Measurements from ENCODE around the gene CEP95. TPM values are rescaled to one million over a fixed set of nuclear protein-coding genes. Genes with fewer than 3 reads are reported as not detected.

The CEP95 gene
- total RNA-seq, 3 donors from 2014 or later, result 37.1 to 50.8 (median 43.3) TPM

DNA sequence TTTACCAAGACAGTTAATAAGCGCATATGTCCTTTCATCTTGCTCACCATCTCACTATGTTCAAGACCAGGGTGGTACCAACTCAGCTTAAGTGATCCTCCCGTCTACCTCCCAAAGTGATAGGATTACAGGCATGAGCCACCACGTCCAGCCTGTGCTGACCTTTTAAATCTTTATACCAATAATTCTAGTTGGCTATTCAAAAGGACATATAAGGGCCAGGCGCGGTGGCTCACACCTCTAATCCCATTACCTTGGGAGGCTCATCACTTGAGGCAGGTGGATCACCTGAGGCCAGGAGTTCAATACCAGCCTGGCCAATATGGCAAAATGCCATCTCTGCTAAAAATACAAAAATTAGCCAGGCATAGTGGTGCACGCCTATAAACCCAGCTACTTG lies 2.4 kb downstream of the CEP95 start:
- no peak for ATAC-seq
- Histone ChIP-seq H3K9me3 (no peaks in the 10 kb centered on the region), H3K36me3 (ENCODE audit: low read depth) (peaks cover 9% of the 10 kb centered on the region), H3K4me3 (no peak overlapping the region), H3K4me1 (ENCODE audit: low read depth) (peaks cover 16% of the 10 kb centered on the region)
- intact Hi-C loops (cut with DNase I, micrococcal nuclease), result no loop called here
- TF ChIP-seq, protein P1, sequence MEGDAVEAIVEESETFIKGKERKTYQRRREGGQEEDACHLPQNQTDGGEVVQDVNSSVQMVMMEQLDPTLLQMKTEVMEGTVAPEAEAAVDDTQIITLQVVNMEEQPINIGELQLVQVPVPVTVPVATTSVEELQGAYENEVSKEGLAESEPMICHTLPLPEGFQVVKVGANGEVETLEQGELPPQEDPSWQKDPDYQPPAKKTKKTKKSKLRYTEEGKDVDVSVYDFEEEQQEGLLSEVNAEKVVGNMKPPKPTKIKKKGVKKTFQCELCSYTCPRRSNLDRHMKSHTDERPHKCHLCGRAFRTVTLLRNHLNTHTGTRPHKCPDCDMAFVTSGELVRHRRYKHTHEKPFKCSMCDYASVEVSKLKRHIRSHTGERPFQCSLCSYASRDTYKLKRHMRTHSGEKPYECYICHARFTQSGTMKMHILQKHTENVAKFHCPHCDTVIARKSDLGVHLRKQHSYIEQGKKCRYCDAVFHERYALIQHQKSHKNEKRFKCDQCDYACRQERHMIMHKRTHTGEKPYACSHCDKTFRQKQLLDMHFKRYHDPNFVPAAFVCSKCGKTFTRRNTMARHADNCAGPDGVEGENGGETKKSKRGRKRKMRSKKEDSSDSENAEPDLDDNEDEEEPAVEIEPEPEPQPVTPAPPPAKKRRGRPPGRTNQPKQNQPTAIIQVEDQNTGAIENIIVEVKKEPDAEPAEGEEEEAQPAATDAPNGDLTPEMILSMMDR (IDR thresholded peaks at IDR 0.05), result no peak
- no peak for DNase-seq

GRCh38 chr17:64515419-64515818 lies 8.6 kb downstream of the CEP95 start:
- Histone ChIP-seq H3K4me1 (ENCODE audit: low read depth) (no peaks in the 10 kb centered on the region), H3K9me3 (no peaks in the 10 kb centered on the region), H3K4me3 (no peak overlapping the region), H3K36me3 (ENCODE audit: low read depth) (peaks cover 3% of the 10 kb centered on the region)
- ATAC-seq (no peak), DNase-seq (no peak)
- TF ChIP-seq, protein P1 (IDR thresholded peaks at IDR 0.05), result no peak
- intact Hi-C loops (cut with DNase I, micrococcal nuclease), result no loop called here

DNA sequence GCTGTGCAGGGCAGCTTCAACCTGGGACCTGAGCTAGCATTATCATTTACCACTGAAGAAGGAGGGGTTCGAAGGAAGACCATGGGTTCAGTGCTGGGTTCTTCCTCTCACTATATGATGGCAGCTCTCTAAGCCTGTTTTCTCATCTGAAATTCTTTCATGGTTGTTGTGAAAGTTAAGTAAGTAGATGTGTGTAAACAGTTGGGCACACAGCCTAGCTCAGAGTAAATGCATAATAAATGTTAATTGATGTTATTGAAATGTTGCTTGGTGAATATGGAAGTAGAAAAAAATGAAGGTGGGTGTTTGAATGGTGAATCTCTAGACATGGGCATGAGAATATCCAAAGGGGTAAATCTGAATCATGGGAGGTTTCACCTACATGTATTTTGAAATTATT lies 9.1 kb downstream of the CEP95 start:
- DNase-seq, result no peak
- no peak for ATAC-seq
- TF ChIP-seq, protein P1 (IDR thresholded peaks at IDR 0.05), result no peak
- H3K36me3 ChIP-seq (ENCODE audit: low read depth), result no peaks in the 10 kb centered on the region
- intact Hi-C loops (cut with DNase I, micrococcal nuclease), result no loop called here
- H3K4me1 ChIP-seq (ENCODE audit: low read depth), result no peaks in the 10 kb centered on the region
- no peak overlapping the region for H3K4me3 ChIP-seq
- H3K9me3 ChIP-seq, result no peaks in the 10 kb centered on the region

DNA sequence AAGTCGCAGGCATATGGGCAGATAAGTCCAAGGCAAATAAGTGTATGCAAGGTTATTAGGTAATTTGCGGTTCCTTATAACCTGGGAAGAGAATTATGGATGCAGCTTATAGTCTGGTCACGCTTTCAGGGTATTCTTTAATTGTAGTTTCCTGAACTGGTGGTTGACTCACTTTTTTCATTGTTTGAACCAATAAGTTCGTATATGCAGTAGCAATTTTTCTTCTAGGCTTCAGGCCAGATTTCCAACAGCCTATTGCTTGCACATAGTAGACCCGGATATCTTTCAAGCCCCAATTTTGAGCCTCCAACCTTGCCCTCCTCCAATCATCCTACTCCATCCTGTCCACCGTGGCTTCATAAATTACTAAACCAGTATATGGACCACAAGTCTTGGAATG lies 12.8 kb downstream of the CEP95 start:
- Histone ChIP-seq H3K9me3 (no peaks in the 10 kb centered on the region), H3K36me3 (ENCODE audit: low read depth) (peaks cover 4% of the 10 kb centered on the region), H3K4me1 (ENCODE audit: low read depth) (no peaks in the 10 kb centered on the region), H3K4me3 (no peak overlapping the region)
- ATAC-seq (no peak), DNase-seq (no peak)
- intact Hi-C loops (cut with DNase I, micrococcal nuclease), result no loop called here
- TF ChIP-seq, protein P1 (IDR thresholded peaks at IDR 0.05), result no peak

GRCh38 chr17:64520359-64520758 lies 13.6 kb downstream of the CEP95 start:
- Histone ChIP-seq H3K36me3 (ENCODE audit: low read depth) (peaks cover 4% of the 10 kb centered on the region), H3K9me3 (no peaks in the 10 kb centered on the region), H3K4me3 (no peak overlapping the region), H3K4me1 (ENCODE audit: low read depth) (no peaks in the 10 kb centered on the region)
- intact Hi-C loops (cut with DNase I, micrococcal nuclease), result no loop called here
- no peak for DNase-seq
- TF ChIP-seq, protein P1 (IDR thresholded peaks at IDR 0.05), result no peak
- ATAC-seq, result no peak

GRCh38 chr17:64527914-64528313 lies 21.1 kb downstream of the CEP95 start:
- DNase-seq (no peak), ATAC-seq (no peak)
- Histone ChIP-seq H3K4me3 (no peak overlapping the region), H3K4me1 (ENCODE audit: low read depth) (no peaks in the 10 kb centered on the region), H3K36me3 (ENCODE audit: low read depth) (peaks cover 5% of the 10 kb centered on the region), H3K9me3 (no peaks in the 10 kb centered on the region)
- intact Hi-C loops (cut with DNase I, micrococcal nuclease), result no loop called here
- TF ChIP-seq, protein P1 (IDR thresholded peaks at IDR 0.05), result no peak
